NCI-H1930 (cell line): ENCODE results near the gene DCAF4.

ENCODE experiments used
- DNase-seq, 2 experiments: peaks; one replicate each; lab custom pipeline; 2025; lab: John Stamatoyannopoulos, UW

DCAF4 gene

GRCh38 chr14:72894623-72895378, 31.5 kb upstream of the DCAF4 start:
- no peak for DNase-seq

GRCh38 chr14:72898448-72898847, 27.8 kb upstream of the DCAF4 start:
- no peak for DNase-seq

GRCh38 chr14:72901361-72901760, 24.9 kb upstream of the DCAF4 start:
- DNase-seq = no peak

GRCh38 chr14:72902801-72903530, 23.3 kb upstream of the DCAF4 start:
- DNase-seq = no peak

DNA sequence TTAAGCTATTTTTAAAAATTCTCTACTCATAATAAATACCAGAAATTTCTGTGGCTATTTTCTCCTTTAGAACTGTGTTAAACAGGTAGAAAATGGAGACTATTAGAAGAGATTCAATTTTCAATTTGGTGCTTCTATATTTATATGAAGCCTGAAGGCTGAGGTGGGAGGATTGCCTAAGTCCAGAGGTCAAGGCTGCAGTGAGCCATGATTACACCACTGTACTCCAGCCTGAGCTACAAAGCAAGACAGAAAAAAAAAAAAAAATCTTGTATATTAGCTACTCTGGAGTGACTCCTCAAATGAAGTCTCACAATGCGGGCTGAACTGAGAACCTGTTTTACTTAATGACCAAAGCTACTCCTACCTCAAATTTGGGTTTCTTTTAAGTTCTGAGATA, 22.5 kb upstream of the DCAF4 start:
- DNase-seq = no peak

DNA sequence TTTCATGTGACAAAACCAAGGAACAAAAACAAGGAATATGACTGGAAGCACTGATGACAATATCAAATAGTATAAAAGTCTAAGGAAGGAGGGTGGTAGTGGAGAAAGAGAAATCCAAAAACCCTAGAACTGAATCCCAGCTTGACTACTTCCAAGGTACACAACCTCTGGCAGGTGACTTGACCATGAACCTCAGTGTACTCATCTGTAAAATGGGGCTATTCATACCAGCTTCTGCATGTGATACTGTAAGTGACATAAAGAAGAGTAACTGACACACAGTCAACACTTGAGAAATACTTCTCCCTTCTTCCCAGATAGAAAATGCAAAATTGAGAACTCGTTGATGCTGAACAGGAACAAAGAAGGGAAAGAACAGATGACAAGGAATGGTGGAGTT, 22.0 kb upstream of the DCAF4 start:
- no peak for DNase-seq

DNA sequence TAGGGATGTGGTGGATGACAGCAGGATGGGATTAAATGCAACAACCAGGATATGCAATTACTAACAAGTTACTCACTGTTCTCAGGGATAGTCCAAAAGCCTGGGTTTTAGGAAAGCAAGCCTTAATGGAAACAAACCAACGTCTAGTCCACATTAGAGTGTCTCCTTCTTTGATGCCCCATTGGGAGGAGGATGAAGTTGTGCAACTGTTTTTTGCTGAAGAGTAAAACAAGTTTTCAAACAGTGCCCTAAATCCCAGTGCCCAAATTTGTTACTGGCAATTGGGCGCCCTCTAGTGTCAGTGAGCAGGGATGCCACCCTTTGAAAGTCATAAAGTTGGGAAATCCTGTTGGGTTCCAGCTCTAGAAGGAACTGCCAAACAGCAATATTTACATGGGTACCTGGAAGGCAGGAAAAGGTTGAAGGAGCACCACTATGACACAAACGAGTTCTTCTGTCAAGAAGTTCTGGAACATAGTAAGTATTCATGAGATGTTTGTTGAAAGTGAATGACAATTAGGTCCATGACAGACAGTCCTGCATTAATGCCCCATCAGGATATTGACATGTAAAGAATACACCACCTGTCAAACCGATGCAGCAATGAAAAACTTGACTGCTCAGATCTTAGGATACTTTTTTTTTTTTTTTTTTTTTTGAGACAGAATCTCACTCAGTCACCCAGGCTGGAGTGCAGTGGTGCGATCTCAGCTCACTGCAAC, 21.3 kb upstream of the DCAF4 start:
- peak in 1 of 2 experiments; percentile 50 for DNase-seq

DNA sequence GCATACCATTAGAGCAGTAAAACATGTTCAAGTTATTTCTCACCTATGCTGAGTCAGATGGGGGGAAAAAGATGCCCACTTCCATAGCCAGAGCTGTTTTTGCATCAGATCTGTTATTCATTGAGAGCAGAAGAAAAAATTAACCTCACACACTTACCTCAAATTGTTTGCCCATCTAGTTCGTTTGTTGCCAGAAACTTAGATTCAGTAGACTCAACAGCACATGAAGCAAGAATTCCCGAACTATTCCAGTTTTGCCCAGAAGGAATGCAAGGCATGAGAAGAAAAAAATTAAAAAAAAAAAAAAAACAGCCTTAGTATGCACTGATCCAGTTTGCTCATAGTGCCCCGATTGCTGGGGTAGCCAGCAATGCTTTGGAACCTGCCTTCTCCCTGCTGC, 19.9 kb upstream of the DCAF4 start:
- DNase-seq = no peak

DNA sequence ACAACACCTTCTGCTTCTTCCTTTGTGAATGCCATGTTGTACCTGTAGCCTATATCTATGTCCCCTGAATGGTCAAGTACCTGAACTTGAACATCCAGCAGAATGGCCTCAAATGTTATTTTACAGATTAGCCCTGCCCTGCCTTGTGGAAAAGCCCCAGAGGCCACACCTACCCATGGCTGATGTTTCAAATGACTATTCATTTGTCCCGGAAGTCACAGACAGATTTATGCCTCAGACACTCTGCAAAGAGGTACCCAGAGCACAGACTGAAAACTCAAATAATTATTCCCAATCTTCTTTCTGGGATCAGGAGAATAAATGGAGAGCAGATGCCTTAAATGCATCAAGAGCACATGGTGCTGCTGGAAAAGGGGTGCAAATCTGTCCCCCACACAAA, 19.4 kb upstream of the DCAF4 start:
- DNase-seq = no peak

GRCh38 chr14:72907886-72908285, 18.4 kb upstream of the DCAF4 start:
- no peak for DNase-seq

GRCh38 chr14:72909163-72909562, 17.1 kb upstream of the DCAF4 start:
- DNase-seq = no peak

DNA sequence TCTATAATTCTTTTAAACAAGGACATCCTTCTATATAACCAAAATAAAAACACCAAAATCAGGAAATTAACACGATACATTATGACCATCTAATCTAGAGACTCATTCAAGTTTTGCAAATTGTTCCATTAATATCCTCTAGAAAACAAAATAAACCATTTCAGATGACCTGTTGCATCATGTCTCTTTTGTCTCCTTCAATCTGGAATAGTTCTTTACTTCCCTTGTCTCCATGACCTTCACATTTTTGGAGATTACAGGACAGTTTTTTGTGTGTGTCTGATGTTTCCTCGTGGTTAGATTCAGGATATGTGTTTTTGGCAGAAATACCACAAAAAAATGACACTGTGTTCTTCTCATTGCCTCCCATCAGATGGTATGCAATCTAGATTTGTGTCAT, 12.5 kb upstream of the DCAF4 start:
- no peak for DNase-seq

GRCh38 chr14:72916174-72916573, 10.1 kb upstream of the DCAF4 start:
- DNase-seq = no peak

- no peak for DNase-seq
Measured at GRCh38 chr14:72917094-72917802, 9.0 kb upstream of the DCAF4 start.

GRCh38 chr14:72920008-72920407, 6.3 kb upstream of the DCAF4 start:
- DNase-seq = no peak

- DNase-seq = no peak
Measured at GRCh38 chr14:72921396-72921795, 4.9 kb upstream of the DCAF4 start.

DNA sequence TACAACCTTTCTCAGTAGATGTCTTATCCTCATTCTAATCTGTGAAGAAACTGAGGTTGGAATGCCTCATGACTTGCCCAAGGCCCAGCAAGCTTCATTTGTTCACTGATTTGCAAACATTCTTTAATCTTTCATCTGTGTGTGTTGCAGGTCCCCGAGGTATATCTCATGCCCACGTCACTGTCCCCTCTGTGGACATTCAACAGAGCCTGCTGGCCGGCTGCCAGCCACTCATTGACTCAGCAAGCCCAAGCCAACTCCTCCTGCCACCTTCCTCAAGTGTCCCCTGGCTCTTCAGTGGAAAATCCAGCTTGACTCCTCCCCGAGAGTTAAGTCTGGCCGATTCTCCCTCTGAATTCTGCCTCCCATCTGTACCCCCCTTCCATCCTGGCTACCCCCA, 1.9 kb upstream of the DCAF4 start:
- DNase-seq = no peak

GRCh38 chr14:72925171-72925759, 999 bp upstream of the DCAF4 start:
- DNase-seq = no peak

- no peak for DNase-seq
Measured at GRCh38 chr14:72925815-72926291, 411 bp upstream of the DCAF4 start.

GRCh38 chr14:72928872-72929271, 2.6 kb downstream of the DCAF4 start:
- DNase-seq = no peak

GRCh38 chr14:72929316-72930080, 3.2 kb downstream of the DCAF4 start:
- no peak for DNase-seq
